Adipose tissue (tissue), 3 donors: ENCODE data around the gene CACNA2D3. TPM values are rescaled to one million over a fixed set of nuclear protein-coding genes. Genes with fewer than 3 reads are reported as not detected.

Source experiments
- H3K27ac ChIP-seq: one replicate; pipeline ENCODE4 v1.5.1; 2013; ENCODE audit warnings: low read depth, low read length
- WGBS, 3 donors: extraction: QIAGEN DNeasy Blood & Tissue Kit; methylation state at CpG; one replicate each; pipeline ENCODE4 v1.1.7; 2013; 5-methylcytosine and 5-hydroxymethylcytosine counted together
- polyA plus RNA-seq, 3 donors: library from polyadenylated mRNA; stranded (reverse); fragments of 200-250 nt; gene quantifications; one replicate each; pipeline ENCODE4 v1.2.3, GENCODE V29; 2013
- donor health status: healthy with polysubstance abuse.
- donor health status: Bipolar disorder and iron deficiency.
- donor health status: healthy.

Gene CACNA2D3
- polyA plus RNA-seq, 3 donors, result 0.08 to 3.0 (median 0.30) TPM

GRCh38 chr3:54374214-54374852, 252.0 kb downstream of the CACNA2D3 start:
- 50 to 78% (median 63%) methylated on average over 8 of the region's 8 CpGs for WGBS, 3 donors
- H3K27ac ChIP-seq, result no peak overlapping the region

GRCh38 chr3:54376142-54376807, 253.9 kb downstream of the CACNA2D3 start:
- 40 to 71% (median 59%) methylated on average over 6 of the region's 6 CpGs for WGBS, 3 donors

GRCh38 chr3:54376939-54377578, 254.7 kb downstream of the CACNA2D3 start:
- 41 to 52% (median 51%) methylated on average over 4 of the region's 4 CpGs for WGBS, 3 donors

More at GRCh38 chr3:54376142-54376807, 253.9 kb downstream of the CACNA2D3 start:
- H3K27ac ChIP-seq, result no peak overlapping the region

GRCh38 chr3:54378184-54378583, 255.8 kb downstream of the CACNA2D3 start:
- WGBS, 3 donors, result 87 to 89% (median 88%) methylated on average over 5 of the region's 5 CpGs

More at GRCh38 chr3:54376939-54377578, 254.7 kb downstream of the CACNA2D3 start:
- no peak overlapping the region for H3K27ac ChIP-seq

GRCh38 chr3:54384279-54384678, 261.9 kb downstream of the CACNA2D3 start:
- no peak overlapping the region for H3K27ac ChIP-seq
- 69 to 91% (median 85%) methylated on average over 1 of the region's 1 CpG for WGBS, 3 donors

More at GRCh38 chr3:54378184-54378583, 255.8 kb downstream of the CACNA2D3 start:
- no peak overlapping the region for H3K27ac ChIP-seq

GRCh38 chr3:54390582-54390981, 268.2 kb downstream of the CACNA2D3 start:
- H3K27ac ChIP-seq, result no peak overlapping the region
- 55 to 77% (median 75%) methylated on average over 2 of the region's 2 CpGs for WGBS, 3 donors

- 64 to 86% (median 84%) methylated on average over 7 of the region's 7 CpGs for WGBS, 3 donors
- H3K27ac ChIP-seq, result no peak overlapping the region
Observed at GRCh38 chr3:54393150-54393549, 270.8 kb downstream of the CACNA2D3 start.

- H3K27ac ChIP-seq, result no peak overlapping the region
- 72 to 83% (median 81%) methylated on average over 2 of the region's 2 CpGs for WGBS, 3 donors
Observed at GRCh38 chr3:54408328-54408727, 286.0 kb downstream of the CACNA2D3 start.

GRCh38 chr3:54421943-54422342, 299.6 kb downstream of the CACNA2D3 start:
- 79 to 85% (median 82%) methylated on average over 5 of the region's 5 CpGs for WGBS, 3 donors
- no peak overlapping the region for H3K27ac ChIP-seq

GRCh38 chr3:54424292-54424691, 301.9 kb downstream of the CACNA2D3 start:
- H3K27ac ChIP-seq, result no peak overlapping the region
- WGBS, 3 donors, result 56 to 69% (median 66%) methylated on average over 2 of the region's 2 CpGs

- H3K27ac ChIP-seq, result no peak overlapping the region
Observed at GRCh38 chr3:54426381-54426780, 304.0 kb downstream of the CACNA2D3 start.

GRCh38 chr3:54427501-54427900, 305.1 kb downstream of the CACNA2D3 start:
- 79 to 98% (median 93%) methylated on average over 2 of the region's 2 CpGs for WGBS, 3 donors
- H3K27ac ChIP-seq, result no peak overlapping the region

GRCh38 chr3:54427941-54428871, 305.9 kb downstream of the CACNA2D3 start:
- WGBS, 3 donors, result 29 to 43% (median 42%) methylated on average over 9 of the region's 9 CpGs
- H3K27ac ChIP-seq, result no peak overlapping the region

- 54 to 76% (median 76%) methylated on average over 1 of the region's 1 CpG for WGBS, 3 donors
- H3K27ac ChIP-seq, result no peak overlapping the region
Observed at GRCh38 chr3:54432975-54433374, 310.6 kb downstream of the CACNA2D3 start.

GRCh38 chr3:54433846-54434245, 311.5 kb downstream of the CACNA2D3 start:
- WGBS, 3 donors, result 24 to 53% (median 45%) methylated on average over 6 of the region's 6 CpGs

GRCh38 chr3:54434756-54435155, 312.4 kb downstream of the CACNA2D3 start:
- WGBS, 3 donors, result 65 to 95% (median 91%) methylated on average over 2 of the region's 2 CpGs
- no peak overlapping the region for H3K27ac ChIP-seq

More at GRCh38 chr3:54433846-54434245, 311.5 kb downstream of the CACNA2D3 start:
- no peak overlapping the region for H3K27ac ChIP-seq

- no peak overlapping the region for H3K27ac ChIP-seq
- WGBS, 3 donors, result 79 to 81% (median 80%) methylated on average over 2 of the region's 2 CpGs
Observed at GRCh38 chr3:54437271-54437670, 314.9 kb downstream of the CACNA2D3 start.

GRCh38 chr3:54443561-54444161, 321.3 kb downstream of the CACNA2D3 start:
- H3K27ac ChIP-seq, result no peak overlapping the region
- 42 to 55% (median 53%) methylated on average over 11 of the region's 11 CpGs for WGBS, 3 donors
